Lower leg skin (tissue), 4 donors: Measurements from ENCODE around the gene CHN2. TPM values are rescaled to one million over a fixed set of nuclear protein-coding genes. Genes with fewer than 3 reads are reported as not detected.

Experiments used
- DNase-seq, 2 donors: peaks; one replicate each; pipeline ENCODE4 v3.0.0-alpha.2; 2019; ENCODE audit warnings: low spot score in 2 of 2
- H3K4me3 ChIP-seq: fragments of 200-600 bp; sonication (generic); 2 replicates; pipeline ENCODE4 v1.5.1; 2017; ENCODE audit warnings: mild to moderate bottlenecking, low read depth; ENCODE audit not compliant: poor library complexity, severe bottlenecking
- POLR2A ChIP-seq, 2 donors: fragments of 450-650 bp; IDR thresholded peaks; one replicate each; pipeline ENCODE4 v1.6.1; 2016 to 2017; ENCODE audit warnings: antibody characterized with exemption in 2 of 2, mild to moderate bottlenecking in 1 of 2, moderate library complexity in 1 of 2
- WGBS, 2 donors: methylation state at CpG; one replicate each; pipeline ENCODE4 v1.1.5; 2018; 5-methylcytosine and 5-hydroxymethylcytosine counted together
- intact Hi-C: fragments of 100-400 bp; cut with DNase I; formaldehyde crosslinking; loops from one replicate; pipeline ENCODE4 v1.15.0; 2023; ENCODE audit warnings: low total_unique reads
- total RNA-seq, 4 donors: library from RNA; depleted of rRNA; stranded (reverse); fragments of >200 nt; gene quantifications; one replicate each; pipeline ENCODE4 v1.1.0, GENCODE V29; 2016
- TF ChIP-seq, protein P1 (sequence below), 3 donors: fragments of 450-650 bp; IDR thresholded peaks; one replicate each; pipeline ENCODE4 v1.5.1; 2016; ENCODE audit warnings: antibody characterized with exemption in 3 of 3, mild to moderate bottlenecking in 3 of 3, moderate library complexity in 2 of 3

CHN2 gene
- total RNA-seq, 4 donors from 2014 or later = 1.0 to 3.8 (median 2.0) TPM

DNA sequence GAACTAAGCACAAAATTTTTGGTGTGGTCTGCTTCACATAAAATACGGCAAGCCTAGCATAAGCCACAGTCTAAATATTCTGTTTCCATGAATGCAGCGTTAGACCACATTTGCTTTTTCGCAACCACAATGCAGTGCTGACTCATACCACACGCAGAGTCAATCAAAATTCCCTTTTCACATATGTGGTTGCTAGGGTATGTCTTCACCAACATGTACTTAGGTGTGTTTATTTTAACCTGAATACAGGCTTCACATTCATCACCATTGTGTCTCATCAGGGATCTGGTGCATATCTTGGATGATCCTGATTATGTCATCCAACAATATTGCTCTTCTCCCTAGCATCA is 90.8 kb downstream of the CHN2 start:
- WGBS, 2 donors = 60 to 68% methylated on average over 4 of the region's 4 CpGs
- H3K4me3 ChIP-seq = no peak overlapping the region
- intact Hi-C loops = no loop called here
- TF ChIP-seq, protein P1, sequence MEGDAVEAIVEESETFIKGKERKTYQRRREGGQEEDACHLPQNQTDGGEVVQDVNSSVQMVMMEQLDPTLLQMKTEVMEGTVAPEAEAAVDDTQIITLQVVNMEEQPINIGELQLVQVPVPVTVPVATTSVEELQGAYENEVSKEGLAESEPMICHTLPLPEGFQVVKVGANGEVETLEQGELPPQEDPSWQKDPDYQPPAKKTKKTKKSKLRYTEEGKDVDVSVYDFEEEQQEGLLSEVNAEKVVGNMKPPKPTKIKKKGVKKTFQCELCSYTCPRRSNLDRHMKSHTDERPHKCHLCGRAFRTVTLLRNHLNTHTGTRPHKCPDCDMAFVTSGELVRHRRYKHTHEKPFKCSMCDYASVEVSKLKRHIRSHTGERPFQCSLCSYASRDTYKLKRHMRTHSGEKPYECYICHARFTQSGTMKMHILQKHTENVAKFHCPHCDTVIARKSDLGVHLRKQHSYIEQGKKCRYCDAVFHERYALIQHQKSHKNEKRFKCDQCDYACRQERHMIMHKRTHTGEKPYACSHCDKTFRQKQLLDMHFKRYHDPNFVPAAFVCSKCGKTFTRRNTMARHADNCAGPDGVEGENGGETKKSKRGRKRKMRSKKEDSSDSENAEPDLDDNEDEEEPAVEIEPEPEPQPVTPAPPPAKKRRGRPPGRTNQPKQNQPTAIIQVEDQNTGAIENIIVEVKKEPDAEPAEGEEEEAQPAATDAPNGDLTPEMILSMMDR (IDR thresholded peaks at IDR 0.05) = no peak
- no peak for TF ChIP-seq POLR2A (IDR thresholded peaks at IDR 0.05)
- no peak for DNase-seq

DNA sequence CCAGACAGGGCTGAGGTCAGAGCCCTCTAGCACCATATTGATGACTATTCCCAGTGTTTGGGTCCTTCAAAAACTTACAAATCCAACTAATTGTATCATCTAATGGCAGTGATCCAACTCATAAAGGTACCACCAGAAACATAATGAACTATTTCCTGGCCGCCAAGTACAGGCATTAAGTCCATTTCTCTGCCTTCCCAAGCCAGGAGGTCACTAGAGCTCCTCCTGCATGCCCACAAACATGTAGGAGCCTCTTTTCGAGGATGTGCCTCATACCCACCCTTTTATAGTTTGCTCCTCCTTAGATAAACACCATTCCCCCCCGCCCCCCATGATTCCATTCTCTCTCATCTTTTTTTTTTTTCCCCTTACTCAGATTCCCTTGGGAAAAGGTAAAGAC is 91.3 kb downstream of the CHN2 start:
- intact Hi-C loops = no loop called here
- TF ChIP-seq POLR2A (IDR thresholded peaks at IDR 0.05) = no peak
- TF ChIP-seq, protein P1 (IDR thresholded peaks at IDR 0.05) = no peak
- DNase-seq = no peak
- no peak overlapping the region for H3K4me3 ChIP-seq
- WGBS, 2 donors = 93 to 95% methylated on average over 3 of the region's 3 CpGs

DNA sequence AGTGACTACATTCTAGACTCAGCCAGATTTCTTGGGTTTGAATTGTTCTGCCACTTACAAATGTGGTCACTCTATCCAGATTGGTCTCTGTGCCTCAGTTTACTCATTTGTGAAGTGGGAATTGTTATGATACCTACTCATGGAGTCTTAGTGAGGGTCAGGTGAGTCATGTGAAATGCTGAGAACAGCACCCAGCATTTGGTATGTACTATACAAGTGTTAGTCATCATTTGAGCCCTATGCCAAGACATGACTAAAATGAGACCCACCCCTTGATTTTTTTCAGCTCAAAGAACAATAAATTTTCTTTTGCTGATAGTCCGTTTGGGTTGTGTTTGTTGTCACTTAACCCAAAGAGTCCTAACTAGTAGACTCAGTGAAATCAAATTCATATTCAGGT is 92.8 kb downstream of the CHN2 start:
- no peak for DNase-seq
- intact Hi-C loops = no loop called here
- no peak overlapping the region for H3K4me3 ChIP-seq
- WGBS, 2 donors = 18% methylated on average over 1 of the region's 1 CpG
- TF ChIP-seq POLR2A (IDR thresholded peaks at IDR 0.05) = no peak
- TF ChIP-seq, protein P1 (IDR thresholded peaks at IDR 0.05) = no peak

DNA sequence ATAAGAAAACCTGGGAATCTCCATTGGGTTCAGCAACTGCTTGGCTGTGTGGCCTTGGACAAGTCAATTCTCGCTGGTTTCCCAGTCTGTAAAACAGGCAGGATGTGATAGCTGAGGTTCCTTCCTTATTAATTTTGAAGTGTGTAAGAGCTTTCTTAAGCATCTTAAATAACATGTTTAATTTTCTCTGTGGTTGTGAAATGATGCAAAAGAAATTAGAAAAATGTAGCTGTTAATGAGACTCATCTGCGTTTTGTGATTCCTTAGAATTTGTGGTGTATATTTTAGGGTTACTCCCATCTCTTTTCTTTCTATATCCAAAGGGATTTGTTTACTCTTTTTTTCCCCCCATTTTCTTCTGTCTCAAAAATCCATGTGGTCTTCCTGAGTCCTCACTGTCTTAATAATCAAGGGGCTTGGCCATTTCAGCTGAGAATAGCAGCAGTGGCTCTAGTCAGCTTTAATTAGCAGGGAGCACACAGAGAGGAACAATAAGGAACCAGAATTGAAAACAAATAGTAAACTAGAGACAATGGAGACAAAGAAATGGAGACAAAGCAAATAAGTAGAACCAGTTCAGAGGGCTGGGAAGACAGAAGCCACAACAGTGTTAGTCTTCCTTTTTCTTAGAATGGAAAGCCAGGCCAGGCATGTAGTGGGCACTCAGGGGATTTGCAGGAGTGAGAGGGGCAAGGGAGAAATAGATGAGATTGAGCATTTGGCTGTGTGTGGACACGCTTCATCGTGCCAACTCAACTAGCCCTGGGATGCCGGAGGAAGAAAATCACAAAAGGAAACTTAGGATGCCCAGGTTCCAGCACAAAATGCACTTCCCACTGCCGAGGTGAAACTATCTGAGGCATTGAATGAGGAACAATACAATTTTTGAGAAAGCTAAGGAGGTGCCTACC is 93.9 kb downstream of the CHN2 start:
- intact Hi-C loops = no loop called here
- 82 to 88% methylated on average over 6 of the region's 6 CpGs for WGBS, 2 donors
- DNase-seq = no peak
- TF ChIP-seq, protein P1 (IDR thresholded peaks at IDR 0.05) = no peak
- TF ChIP-seq POLR2A (IDR thresholded peaks at IDR 0.05) = no peak
- no peak overlapping the region for H3K4me3 ChIP-seq

DNA sequence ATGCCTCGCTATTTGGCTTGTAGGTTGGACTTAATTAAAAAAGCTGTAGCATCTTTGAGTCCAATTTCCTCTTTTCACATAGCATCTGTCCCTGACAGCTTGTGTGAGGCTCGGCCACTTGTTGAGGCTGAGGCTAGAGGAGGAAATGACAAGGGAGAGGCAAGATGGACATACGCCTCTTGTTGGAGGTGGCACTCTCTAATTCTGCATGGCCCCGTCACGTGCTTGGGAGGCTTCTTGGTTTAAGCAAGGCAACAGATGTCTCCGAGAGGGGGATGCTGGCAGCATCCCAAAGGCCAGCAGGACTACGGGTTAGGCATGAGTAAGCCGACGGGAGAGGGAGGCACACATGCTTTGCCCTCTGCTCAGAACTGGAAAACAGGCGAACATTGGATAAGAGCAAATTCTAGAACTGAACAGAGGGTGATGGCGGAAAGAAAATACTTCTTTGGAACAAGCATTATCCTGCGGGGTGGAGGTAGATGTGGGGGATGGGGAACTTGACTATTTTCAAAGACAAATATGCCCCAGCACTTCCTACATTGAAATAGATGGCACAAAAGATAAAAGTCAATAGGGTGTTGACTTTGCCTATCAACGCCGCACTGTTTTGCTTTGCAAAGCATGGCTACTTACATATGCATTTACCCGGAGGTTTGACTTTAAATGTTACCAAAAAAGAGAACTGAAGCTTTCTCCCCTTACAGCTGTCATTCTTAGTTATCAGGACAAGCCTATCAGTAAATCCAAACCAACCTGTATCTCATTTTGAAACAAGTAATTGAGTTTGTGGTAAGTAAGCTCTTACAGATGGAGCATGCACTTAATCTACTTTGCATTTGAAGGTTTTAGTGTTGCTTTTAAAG is 94.8 kb downstream of the CHN2 start:
- WGBS, 2 donors = 71 to 74% methylated on average over 15 of the region's 15 CpGs
- intact Hi-C loops = no loop called here
- DNase-seq = peak in 1 of 2 donors; percentile 27

More for the DNA sequence above, 94.8 kb downstream of the CHN2 start:
- no peak overlapping the region for H3K4me3 ChIP-seq
- TF ChIP-seq, protein P1 (IDR thresholded peaks at IDR 0.05) = no peak
- TF ChIP-seq POLR2A (IDR thresholded peaks at IDR 0.05) = no peak
